H1 (cell line): Measurements from ENCODE around the gene NOS1AP. TPM values are rescaled to one million over a fixed set of nuclear protein-coding genes. Genes with fewer than 3 reads are reported as not detected.

Source experiments
- CTCF ChIA-PET: fragments of 300-600 bp; sonication (Branson Sonifier 250); formaldehyde crosslinking; loops from one replicate; lab custom pipeline; 2021; ENCODE audit not compliant: partially characterized antibody; lab: Charles Lee
- POLR2A ChIA-PET: fragments of 300-600 bp; sonication (Branson Sonifier 250); formaldehyde crosslinking; loops from one replicate; lab custom pipeline; 2021; ENCODE audit warnings: inconsistent platforms; ENCODE audit not compliant: partially characterized antibody; lab: Charles Lee
- DNase-seq, 2 experiments: peaks; one replicate each; pipeline versions ENCODE4 v3.0.0 to v3.0.0-alpha.2; 2010 to 2022; ENCODE audit warnings: low spot score in 2 of 2, low read depth in 1 of 2, mixed read lengths in 1 of 2
- FAIRE-seq: peaks from 2 replicates; lab custom pipeline; 2011; peaks lifted over from hg19 to GRCh38; lab: Jason Lieb, UNC
- H2AFZ ChIP-seq: 2 replicates; pipeline ENCODE4 v1.8.1; 2012; ENCODE audit warnings: low read length, inconsistent platforms
- H2AK5ac ChIP-seq: 2 replicates; pipeline ENCODE4 v1.6.1; 2013; ENCODE audit warnings: low read depth, low read length
- H2BK120ac ChIP-seq: replicated peaks from 2 replicates; pipeline ENCODE3; 2013; ENCODE audit warnings: low read depth, low read length, inconsistent platforms
- H2BK12ac ChIP-seq: 2 replicates; pipeline ENCODE4 v1.6.1; 2013; ENCODE audit warnings: low read depth, low read length
- H2BK15ac ChIP-seq: 2 replicates; pipeline ENCODE4 v1.6.1; 2013; ENCODE audit warnings: low read length
- H2BK20ac ChIP-seq: 2 replicates; pipeline ENCODE4 v1.6.1; 2013; ENCODE audit warnings: low read length
- H2BK5ac ChIP-seq: 2 replicates; pipeline ENCODE4 v1.6.1; 2013; ENCODE audit warnings: low read depth, low read length
- H3K14ac ChIP-seq: 2 replicates; pipeline ENCODE4 v1.6.1; 2013; ENCODE audit warnings: inconsistent platforms; ENCODE audit not compliant: insufficient read length
- H3K18ac ChIP-seq: 2 replicates; pipeline ENCODE4 v1.6.1; 2013; ENCODE audit warnings: low read length; ENCODE audit errors: extremely low read depth
- H3K23ac ChIP-seq: 2 replicates; pipeline ENCODE4 v1.6.1; 2013; ENCODE audit warnings: inconsistent platforms; ENCODE audit not compliant: insufficient read length
- H3K23me2 ChIP-seq: 2 replicates; pipeline ENCODE4 v1.6.1; 2013; ENCODE audit warnings: low read depth, low read length
- H3K27ac ChIP-seq: 2 replicates; pipeline ENCODE4 v1.6.1; 2011; ENCODE audit warnings: low read depth, low read length, inconsistent platforms
- H3K27me3 ChIP-seq, 4 experiments: replicated peaks in 1 of 4; 1 replicate in 1 of 4; 2 replicates in 3 of 4; pipeline versions ENCODE4 v1.6.1 to v1.8.1; 2011 to 2013; ENCODE audit warnings: low read length in 3 of 4, mild to moderate bottlenecking in 3 of 4, inconsistent platforms in 2 of 4, mixed read lengths in 2 of 4, moderate library complexity in 1 of 4; ENCODE audit not compliant: control insufficient read depth in 3 of 4, insufficient read depth in 3 of 4; ENCODE audit errors: extremely low read depth in 1 of 4
- H3K36me3 ChIP-seq, 4 experiments: 2 replicates each; pipeline versions ENCODE4 v1.6.1 to v1.8.1; 2011 to 2013; ENCODE audit warnings: mild to moderate bottlenecking in 4 of 4, low read length in 3 of 4, moderate library complexity in 2 of 4, control low read depth in 1 of 4, inconsistent platforms in 1 of 4; ENCODE audit not compliant: insufficient read depth in 4 of 4, control insufficient read depth in 2 of 4
- H3K4ac ChIP-seq: replicated peaks from 2 replicates; pipeline ENCODE3; 2013; ENCODE audit warnings: low read length, low read depth, mixed read lengths, inconsistent platforms; ENCODE audit not compliant: insufficient read length
- H3K4me1 ChIP-seq, 4 experiments: replicated peaks in 1 of 4; 1 replicate in 1 of 4; 2 replicates in 3 of 4; pipeline versions ENCODE4 v1.6.1 to v1.8.1; 2011 to 2013; ENCODE audit warnings: low read length in 3 of 4, inconsistent platforms in 2 of 4, mixed read lengths in 1 of 4; ENCODE audit not compliant: insufficient read depth in 4 of 4, control insufficient read depth in 3 of 4
- H3K4me2 ChIP-seq, 2 experiments: 2 replicates each; pipeline versions ENCODE4 v1.6.1 to v1.8.1; 2011 to 2013; ENCODE audit warnings: low read depth in 2 of 2, low read length in 2 of 2, control low read depth in 1 of 2, inconsistent platforms in 1 of 2, mild to moderate bottlenecking in 1 of 2; ENCODE audit not compliant: insufficient read depth in 1 of 2
- H3K4me3 ChIP-seq, 4 experiments: fragments of 200-600, 300-600 bp in 1 of 4; sonication (generic), shearing (Covaris generic), sonication (Bioruptor Twin) in 1 of 4; 2 replicates each; pipeline versions ENCODE4 v1.5.1 to v1.8.1; 2011 to 2016; ENCODE audit warnings: low read length in 4 of 4, low read depth in 3 of 4, control low read depth in 2 of 4, inconsistent platforms in 2 of 4, mild to moderate bottlenecking in 2 of 4, mixed read lengths in 1 of 4, moderate library complexity in 1 of 4; ENCODE audit not compliant: insufficient read depth in 2 of 4; ENCODE audit errors: extremely low read depth in 1 of 4
- H3K56ac ChIP-seq: replicated peaks from 2 replicates; pipeline ENCODE3; 2013; ENCODE audit warnings: low read depth, mild to moderate bottlenecking, mixed read lengths, low read length, inconsistent platforms; ENCODE audit not compliant: insufficient read length
- H3K79me1 ChIP-seq: 2 replicates; pipeline ENCODE4 v1.6.1; 2013; ENCODE audit warnings: low read depth, low read length, control low read depth
- H3K79me2 ChIP-seq, 2 experiments: 2 replicates each; pipeline versions ENCODE4 v1.6.1 to v1.8.1; 2012 to 2013; ENCODE audit warnings: low read length in 2 of 2, mild to moderate bottlenecking in 2 of 2, inconsistent platforms in 1 of 2; ENCODE audit not compliant: insufficient read depth in 2 of 2, control insufficient read depth in 1 of 2
- H3K9ac ChIP-seq, 4 experiments: replicated peaks in 1 of 4; 1 replicate in 1 of 4; 2 replicates in 3 of 4; pipeline versions ENCODE4 v1.6.1 to v1.8.1; 2011 to 2013; ENCODE audit warnings: low read depth in 3 of 4, low read length in 3 of 4, control low read depth in 2 of 4, mild to moderate bottlenecking in 2 of 4, moderate library complexity in 2 of 4, inconsistent platforms in 1 of 4; ENCODE audit errors: extremely low read depth in 1 of 4
- H3K9me3 ChIP-seq, 2 experiments: 2 replicates each; pipeline versions ENCODE4 v1.6.1 to v1.8.1; 2012 to 2013; ENCODE audit warnings: mild to moderate bottlenecking in 2 of 2, moderate library complexity in 2 of 2, control low read depth in 1 of 2, inconsistent platforms in 1 of 2, low read depth in 1 of 2, low read length in 1 of 2, mixed read lengths in 1 of 2; ENCODE audit not compliant: insufficient read depth in 2 of 2
- H4K20me1 ChIP-seq, 2 experiments: replicated peaks in 1 of 2; 2 replicates each; pipeline versions ENCODE3 to v1.8.1; 2011 to 2013; ENCODE audit warnings: inconsistent platforms in 2 of 2, low read length in 2 of 2, mild to moderate bottlenecking in 1 of 2; ENCODE audit not compliant: insufficient read depth in 2 of 2, control insufficient read depth in 1 of 2
- H4K5ac ChIP-seq: 2 replicates; pipeline ENCODE4 v1.6.1; 2013; ENCODE audit warnings: low read length, low read depth, mixed read lengths, inconsistent platforms; ENCODE audit not compliant: insufficient read length
- H4K8ac ChIP-seq: 2 replicates; pipeline ENCODE4 v1.8.0; 2013; ENCODE audit warnings: mild to moderate bottlenecking, moderate library complexity, low read length, inconsistent platforms; ENCODE audit not compliant: insufficient read depth; ENCODE audit errors: extremely low read depth
- H4K91ac ChIP-seq: replicated peaks from 2 replicates; pipeline ENCODE3; 2013; ENCODE audit warnings: low read length, mixed read lengths, inconsistent platforms; ENCODE audit not compliant: insufficient read length
- CTCF ChIP-seq, 3 experiments: IDR thresholded peaks; 1 replicate in 2 of 3; 2 replicates in 1 of 3; pipeline versions ENCODE4 v1.5.1 to v1.6.1; 2011; ENCODE audit warnings: low read length in 3 of 3, mild to moderate bottlenecking in 3 of 3, inconsistent platforms in 2 of 3, low read depth in 1 of 3, moderate library complexity in 1 of 3; ENCODE audit not compliant: insufficient read depth in 1 of 3; ENCODE audit errors: control extremely low read depth in 1 of 3
- EGR1 ChIP-seq: IDR thresholded peaks from 2 replicates; pipeline ENCODE4 v1.6.1; 2011; ENCODE audit warnings: low read depth, low read length, borderline replicate concordance
- NANOG ChIP-seq: IDR thresholded peaks from 2 replicates; pipeline ENCODE4 v1.6.1; 2011; ENCODE audit warnings: low read length, low read depth, mild to moderate bottlenecking, inconsistent platforms; ENCODE audit not compliant: insufficient read depth, poor library complexity, severe bottlenecking
- POLR2A ChIP-seq, 2 experiments: IDR thresholded peaks; 1 replicate in 1 of 2; 2 replicates in 1 of 2; pipeline ENCODE4 v1.6.1; 2011; ENCODE audit warnings: low read depth in 2 of 2, low read length in 2 of 2, mild to moderate bottlenecking in 2 of 2; ENCODE audit errors: control extremely low read depth in 1 of 2
- RAD21 ChIP-seq, 2 experiments: IDR thresholded peaks in 1 of 2; conservative IDR thresholded peaks in 1 of 2; 2 replicates each; pipeline ENCODE4 v1.6.1; 2011; ENCODE audit warnings: low read depth in 2 of 2, low read length in 2 of 2, improper control_type of control experiment in 1 of 2, inconsistent platforms in 1 of 2, mild to moderate bottlenecking in 1 of 2, moderate library complexity in 1 of 2
- WGBS, 2 experiments: shearing (Covaris generic) in 1 of 2; methylation state at CpG; one replicate each; pipeline versions ENCODE4 v1.1.6 to v1.1.7; 2013 to 2015; ENCODE audit warnings: low lambda C conversion rate in 2 of 2, mixed read lengths in 2 of 2, inconsistent platforms in 1 of 2, low coverage in 1 of 2, missing lambda C conversion rate in 1 of 2; ENCODE audit not compliant: insufficient replicate concordance in 2 of 2, insufficient coverage in 1 of 2, insufficient read length in 1 of 2; ENCODE audit errors: extremely low coverage in 1 of 2, missing lambda C conversion rate in 1 of 2; 5-methylcytosine and 5-hydroxymethylcytosine counted together
- polyA plus RNA-seq, 7 experiments: library from polyadenylated mRNA; depleted of rRNA in 3 of 7; stranded (reverse) in 5 of 7; unstranded in 2 of 7; fragments of >200 nt in 5 of 7; fragments of 200-250 nt in 2 of 7; gene quantifications; 1 replicate in 5 of 7; 2 replicates in 1 of 7; 4 replicates in 1 of 7; pipeline versions ENCODE4 v1.2.1 to v1.2.3, GENCODE V29; 2011 to 2013; ENCODE audit warnings: missing spikeins in 2 of 7, mixed read lengths in 2 of 7
- total RNA-seq: library from RNA; stranded (reverse); fragmentation: NEBNext Ultra II Directional; extraction: Animal tissue kit (Norgen Biotek cat#: 25700); gene quantifications from 2 replicates; pipeline ENCODE4 v1.2.1, GENCODE V29; 2021

Gene NOS1AP
- total and polyA plus RNA-seq, 2 of the 8 experiments (the other 6 are each of a cell fraction or from before 2014, with no cell fraction given): 2.4 to 12.1 TPM

DNA sequence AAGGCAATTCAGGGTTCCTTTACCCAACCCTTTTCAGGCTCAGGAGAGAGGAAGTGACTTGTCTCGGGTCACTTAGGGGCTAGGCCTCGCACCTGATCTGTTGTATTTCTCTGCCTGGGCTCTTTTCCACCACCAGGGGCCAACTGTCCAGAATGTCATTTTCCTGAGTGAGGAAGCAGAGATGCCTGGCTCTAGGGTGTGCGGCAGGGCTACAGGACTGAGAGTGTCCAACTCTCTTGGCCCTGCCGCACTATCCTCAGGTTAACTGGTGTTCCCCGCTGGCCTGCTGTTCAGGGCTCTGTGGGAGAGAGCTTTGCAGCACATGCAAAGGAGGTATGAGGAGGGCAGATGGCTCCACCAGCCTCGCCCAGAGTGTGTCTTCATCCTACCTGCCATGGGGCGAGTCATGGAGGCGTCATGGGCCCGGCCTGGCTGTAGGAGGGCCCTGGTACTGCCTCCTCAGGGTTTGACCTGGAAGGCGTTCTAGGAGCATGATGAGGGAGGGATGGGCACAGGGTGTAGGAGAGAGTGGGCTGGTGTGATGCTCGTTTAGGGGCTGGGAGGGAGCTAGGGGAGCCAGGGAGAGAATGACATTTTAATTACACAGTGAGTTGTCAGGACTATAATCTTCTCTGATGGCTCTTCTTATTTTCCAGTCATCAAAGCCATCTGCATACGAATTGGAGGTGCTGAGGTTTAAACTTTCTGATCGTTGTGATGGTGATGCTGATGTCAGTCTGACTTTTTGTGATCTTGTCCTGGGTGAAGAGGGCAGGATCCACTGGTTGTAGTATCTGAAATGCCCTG is 128.3 kb downstream of the NOS1AP start:
- Histone ChIP-seq H3K4me3 (no peak overlapping the region), H3K9ac (no peak overlapping the region), H3K79me1 (no peaks in the 10 kb centered on the region), H3K79me2 (peaks cover 0 to 51% of the 10 kb centered on the region in 2 experiments; a peak in 2 of 4 replicates), H3K23ac (no peak overlapping the region), H2BK20ac (no peak overlapping the region), H3K27ac (no peak overlapping the region), H3K36me3 (no peaks in the 10 kb centered on the region), H3K4me1 (peaks cover 4 to 17% (median 7%) of the 10 kb centered on the region in 4 experiments), H2BK15ac (no peak overlapping the region), H2AK5ac (peak overlapping the region; percentile 71; the same call in 1 of the 2 replicates), H4K5ac (no peak overlapping the region), H4K8ac (no peak overlapping the region), H3K9me3 (no peaks in the 10 kb centered on the region), H2BK5ac (peak overlapping the region; percentile 37; the same call in 1 of the 2 replicates), H2AFZ (no peak overlapping the region), H3K27me3 (no peaks in the 10 kb centered on the region), H3K4ac (no peak overlapping the region), H2BK12ac (peak overlapping the region; percentile 77; the same call in 1 of the 2 replicates), H3K56ac (no peak overlapping the region), H3K4me2 (0 out of 4 replicates have a peak overlapping the region, but pooled peaks of 1 of the 2 experiments have one; percentile 6), H4K20me1 (peaks cover 0 to 3% of the 10 kb centered on the region in 2 experiments), H3K23me2 (no peaks in the 10 kb centered on the region), H3K14ac (no peak overlapping the region), H2BK120ac (no peak overlapping the region), H3K18ac (no peak overlapping the region), H4K91ac (peak overlapping the region; percentile 44)
- POLR2A ChIA-PET: interaction anchor here (0.6 kb wide), 1 partner anchor 220 kb away, joined by 3 read pairs; no protein-coding TSS in a partner anchor
- 81% methylated on average over 13 of the region's 13 CpGs; no CpG with 5 or more reads in 1 of the 2 experiments for WGBS, 2 experiments
- DNase-seq (no peak), FAIRE-seq (peak; percentile 74)
- TF ChIP-seq NANOG (peak; percentile 61), EGR1 (no peak), POLR2A (IDR thresholded peaks at IDR 0.05; ENCODE audit: control extremely low read depth in 1 of 2, low read depth in 2 of 2, low read length in 2 of 2) (no peak), RAD21 (IDR thresholded peaks at IDR 0.05 in 1 of 2, conservative IDR thresholded peaks at IDR 0.05 in 1 of 2; ENCODE audit: low read depth in 2 of 2, low read length in 2 of 2) (peak; percentile 37 to 51; a peak in 2 of 4 replicates), CTCF (IDR thresholded peaks at IDR 0.05; ENCODE audit: control extremely low read depth in 1 of 3, insufficient read depth in 1 of 3, low read depth in 1 of 3, low read length in 3 of 3) (peak; percentile 27 to 70 (median 59))
- CTCF ChIA-PET: interaction anchor here (0.7 to 1.9 kb wide), 8 partner anchors 17 to 188 kb away, joined by 3 to 8 read pairs (median 4); no protein-coding TSS in a partner anchor
